HepG2 (cell line): ENCODE measurements around the gene HSD17B2. TPM values are rescaled to one million over a fixed set of nuclear protein-coding genes. Genes with fewer than 3 reads are reported as not detected.

Experiments used
- ATAC-seq: fragments of 200-7000 bp; cut with Tn5 transposase; 3 replicates; pipeline ENCODE4 v1.9.1; 2020; ENCODE audit warnings: mild to moderate bottlenecking, moderate library complexity
- BruUV-seq: library from RNA; stranded (reverse); fragments of 400-500 nt; replicated peaks from 2 replicates; lab custom pipeline; 2021; lab: Mats Ljungman, UMichigan
- CTCF ChIA-PET: fragments of 300-600 bp; formaldehyde crosslinking; extraction: SDS; loops from one replicate; lab custom pipeline; 2021; ENCODE audit warnings: low total read pairs, inconsistent platforms, low intra/inter-chr PET ratio; lab: Yijun Ruan, JAX
- POLR2A ChIA-PET: fragments of 350-600 bp; sonication (Branson Sonifier 250); formaldehyde crosslinking; loops from one replicate; lab custom pipeline; 2020; ENCODE audit warnings: antibody characterized with exemption, inconsistent platforms; lab: Yijun Ruan, JAX
- DNase-seq: peaks from one replicate; pipeline ENCODE4 v3.0.0-alpha.2; 2015; ENCODE audit warnings: low spot score
- FAIRE-seq: peaks from 3 replicates; lab custom pipeline; 2011; peaks lifted over from hg19 to GRCh38; lab: Jason Lieb, UNC
- H2AFZ ChIP-seq: one replicate; pipeline ENCODE4 v1.6.1; 2011; ENCODE audit warnings: low read length, inconsistent platforms
- H3K27ac ChIP-seq: fragments of 300-600 bp; 3 replicates; pipeline ENCODE4 v1.8.0; 2011; ENCODE audit warnings: mixed run types, mild to moderate bottlenecking, mixed read lengths, low read length, inconsistent platforms; ENCODE audit not compliant: insufficient read depth; ENCODE audit errors: extremely low read length
- H3K27me3 ChIP-seq, 2 experiments: fragments of 200-600 bp in 1 of 2; 2 replicates in 1 of 2; 3 replicates in 1 of 2; pipeline versions ENCODE4 v1.6.0 to v1.8.0; 2011; ENCODE audit warnings: low read length in 2 of 2, mild to moderate bottlenecking in 2 of 2, moderate library complexity in 2 of 2, inconsistent platforms in 1 of 2; ENCODE audit not compliant: insufficient read depth in 2 of 2, control insufficient read depth in 1 of 2
- H3K36me3 ChIP-seq, 2 experiments: fragments of 200-600 bp in 1 of 2; replicated peaks in 1 of 2; 2 replicates in 1 of 2; 3 replicates in 1 of 2; pipeline versions ENCODE4 v1.5.1 to v1.8.0; 2011; ENCODE audit warnings: low read length in 2 of 2, inconsistent platforms in 1 of 2; ENCODE audit not compliant: insufficient read depth in 2 of 2, control insufficient read depth in 1 of 2
- H3K4me1 ChIP-seq: 2 replicates; pipeline ENCODE4 v1.5.1; 2012; ENCODE audit warnings: low read length, inconsistent platforms; ENCODE audit not compliant: insufficient read depth
- H3K4me2 ChIP-seq: 2 replicates; pipeline ENCODE4 v1.6.0; 2011; ENCODE audit warnings: low read depth, low read length, inconsistent platforms
- H3K4me3 ChIP-seq, 3 experiments: fragments of 200-600 bp in 1 of 3; sonication (generic), shearing (Covaris generic) in 1 of 3; replicated peaks in 1 of 3; 2 replicates each; pipeline ENCODE4 v1.5.1; 2011 to 2016; ENCODE audit warnings: low read length in 3 of 3, inconsistent platforms in 2 of 3, low read depth in 2 of 3, mild to moderate bottlenecking in 2 of 3, control low read depth in 1 of 3, mixed read lengths in 1 of 3; ENCODE audit not compliant: insufficient read depth in 1 of 3
- H3K79me2 ChIP-seq: one replicate; pipeline ENCODE4 v1.6.1; 2011; ENCODE audit warnings: low read length, inconsistent platforms; ENCODE audit not compliant: insufficient read depth
- H3K9ac ChIP-seq: 2 replicates; pipeline ENCODE4 v1.6.0; 2011; ENCODE audit warnings: mild to moderate bottlenecking, low read depth, low read length, inconsistent platforms; ENCODE audit not compliant: insufficient read depth
- H3K9me3 ChIP-seq: 2 replicates; pipeline ENCODE4 v1.5.1; 2012; ENCODE audit warnings: mild to moderate bottlenecking, low read length
- H4K20me1 ChIP-seq: 2 replicates; pipeline ENCODE4 v1.6.0; 2011; ENCODE audit warnings: inconsistent platforms, mild to moderate bottlenecking, low read length, moderate library complexity; ENCODE audit not compliant: insufficient read depth
- AFF4 ChIP-seq: sonication (generic); formaldehyde crosslinking; IDR thresholded peaks from 2 replicates; pipeline ENCODE4 v1.4.0; 2020; ENCODE audit warnings: missing genetic modification reagents
- ETS1 ChIP-seq: sonication (generic); formaldehyde crosslinking; IDR thresholded peaks from 2 replicates; pipeline ENCODE4 v1.4.0; 2020; ENCODE audit warnings: missing genetic modification reagents
- EZH2 ChIP-seq: conservative IDR thresholded peaks from 2 replicates; pipeline ENCODE4 v1.6.1; 2012; ENCODE audit warnings: mild to moderate bottlenecking, low read depth, low read length, moderate library complexity
- GATA4 ChIP-seq: sonication (generic); IDR thresholded peaks from 2 replicates; pipeline ENCODE4 v1.6.1; 2016; ENCODE audit warnings: antibody characterized with exemption, low read depth, borderline replicate concordance
- IRX3 ChIP-seq: sonication (generic); formaldehyde crosslinking; IDR thresholded peaks from 2 replicates; pipeline ENCODE4 v1.8.1; 2023; ENCODE audit warnings: mild to moderate bottlenecking, low read depth, missing genetic modification reagents, borderline replicate concordance
- KLF9 ChIP-seq: IDR thresholded peaks from 2 replicates; pipeline ENCODE4 v1.6.1; 2016; ENCODE audit warnings: low read depth
- MBNL3 ChIP-seq: fragments of 250-450 bp; sonication (Bioruptor Pico); conservative IDR thresholded peaks from 2 replicates; pipeline ENCODE4 v1.8.0; 2022; ENCODE audit warnings: mild to moderate bottlenecking, inconsistent platforms
- MEIS2 ChIP-seq: sonication (generic); formaldehyde crosslinking; IDR thresholded peaks from 2 replicates; pipeline ENCODE4 v1.9.0; 2021; ENCODE audit warnings: mild to moderate bottlenecking, missing genetic modification reagents
- NR1H2 ChIP-seq: sonication (generic); formaldehyde crosslinking; IDR thresholded peaks from 2 replicates; pipeline ENCODE4 v1.8.1; 2022; ENCODE audit warnings: low read depth, missing genetic modification reagents, borderline replicate concordance
- PBX3 ChIP-seq: sonication (generic); formaldehyde crosslinking; IDR thresholded peaks from 2 replicates; pipeline ENCODE4 v1.8.1; 2023; ENCODE audit warnings: missing genetic modification reagents, inconsistent platforms, borderline replicate concordance
- POLR2AphosphoS2 ChIP-seq: IDR thresholded peaks from 2 replicates; pipeline ENCODE4 v1.6.1; 2011; ENCODE audit warnings: low read depth, low read length, improper control_type of control experiment
- RARA ChIP-seq: IDR thresholded peaks from 2 replicates; pipeline ENCODE4 v1.6.1; 2016; ENCODE audit warnings: missing genetic modification reagents, missing compliant biosample characterization
- RNF2 ChIP-seq: fragments of 450-650 bp; conservative IDR thresholded peaks from 2 replicates; pipeline ENCODE4 v1.6.1; 2016; ENCODE audit warnings: low read depth
- ZNF101 ChIP-seq: sonication (generic); formaldehyde crosslinking; IDR thresholded peaks from 2 replicates; pipeline ENCODE4 v1.4.0; 2020; ENCODE audit warnings: mild to moderate bottlenecking, low read depth, missing genetic modification reagents, borderline replicate concordance
- ZNF264 ChIP-seq: sonication (generic); formaldehyde crosslinking; IDR thresholded peaks from 2 replicates; pipeline ENCODE4 v1.4.0; 2020; ENCODE audit warnings: missing genetic modification reagents
- ZNF460 ChIP-seq: sonication (generic); formaldehyde crosslinking; IDR thresholded peaks from 2 replicates; pipeline ENCODE4 v1.5.1; 2020; ENCODE audit warnings: missing genetic modification reagents, mild to moderate bottlenecking, borderline replicate concordance
- ZNF552 ChIP-seq: sonication (generic); formaldehyde crosslinking; IDR thresholded peaks from 2 replicates; pipeline ENCODE4 v1.9.0; 2022; ENCODE audit warnings: missing genetic modification reagents, mild to moderate bottlenecking, borderline replicate concordance
- ZNF598 ChIP-seq: sonication (generic); formaldehyde crosslinking; IDR thresholded peaks from 2 replicates; pipeline ENCODE4 v1.5.1; 2020; ENCODE audit warnings: mild to moderate bottlenecking, missing genetic modification reagents, borderline replicate concordance
- ZNF761 ChIP-seq: sonication (generic); formaldehyde crosslinking; conservative IDR thresholded peaks from 2 replicates; pipeline ENCODE4 v1.4.0; 2020; ENCODE audit warnings: mild to moderate bottlenecking, missing genetic modification reagents
- WGBS: methylation state at CpG from one replicate; pipeline ENCODE4 v1.1.6; 2017; ENCODE audit warnings: low lambda C conversion rate; 5-methylcytosine and 5-hydroxymethylcytosine counted together
- in situ Hi-C: cut with HindIII; loops from 2 replicates; pipeline ENCODE4 v1.10.0; 2017; ENCODE audit warnings: low pct_unique_long_range_greater_than_20kb; ENCODE audit not compliant: extremely low pct_ligation_motif_present
- intact Hi-C: fragments of 100-400 bp; cut with micrococcal nuclease; formaldehyde crosslinking; loops from one replicate; pipeline ENCODE4 v1.10.0; 2022; ENCODE audit not compliant: unreplicated experiment
- polyA plus RNA-seq, 8 experiments: library from polyadenylated mRNA; depleted of rRNA in 3 of 8; stranded (reverse) in 7 of 8; unstranded in 1 of 8; fragments of >200 nt; fragmentation: Illumina TruSeq in 4 of 8; extraction: Trizol in 4 of 8; gene quantifications; 2 replicates each; pipeline versions ENCODE4 v1.2.1 to v1.2.3, GENCODE V29; 2011 to 2016; ENCODE audit warnings: low read depth in 4 of 8, missing spikeins in 1 of 8, mixed read lengths in 1 of 8; ENCODE audit not compliant: insufficient read depth in 1 of 8
- total RNA-seq, 5 experiments: library from RNA; depleted of rRNA; stranded (reverse); fragments of >200 nt; fragmentation: Illumina TruSeq; extraction: Trizol; gene quantifications; 2 replicates each; pipeline ENCODE4 v1.2.3, GENCODE V29; 2016; ENCODE audit warnings: low read depth in 1 of 5

HSD17B2 gene
- total and polyA plus RNA-seq, 2 of the 13 experiments (the other 11 are each of a cell fraction or from before 2014, with no cell fraction given): 26.3 to 69.3 TPM

- Histone ChIP-seq H3K36me3 (peaks cover 4 to 12% of the 10 kb centered on the region in 2 experiments; a peak in 2 of 5 replicates), H4K20me1 (peaks cover 4% of the 10 kb centered on the region; the same call in 1 of the 2 replicates), H3K27ac (peak overlapping the region; percentile 58), H3K9me3 (no peaks in the 10 kb centered on the region), H3K9ac (no peak overlapping the region), H2AFZ (no peak overlapping the region), H3K4me1 (peaks cover 63% of the 10 kb centered on the region), H3K4me3 (peak overlapping the region in 2 of 3 experiments; percentile 6 to 28; a peak in 1 of 6 replicates), H3K79me2 (no peaks in the 10 kb centered on the region), H3K27me3 (no peaks in the 10 kb centered on the region), H3K4me2 (peak overlapping the region; percentile 65)
- WGBS: 16% methylated on average over 6 of the region's 6 CpGs
- intact Hi-C loops (loop anchor here (2.0 to 5.0 kb wide), 3 partner anchors 17 to 88 kb away; partner anchors contain the start of genes HSD17B2 and MPHOSPH6), in situ Hi-C loops (no loop called here)
- FAIRE-seq (peak; percentile 72), DNase-seq (peak; percentile 74), ATAC-seq (peak; percentile 78)
- BruUV-seq: no TSS peak
- ChIA-PET CTCF (no interaction called here), POLR2A (interaction anchor here (1.6 to 3.0 kb wide), 6 partner anchors 16 to 86 kb away, joined by 4 to 16 read pairs (median 13); partner anchors contain the start of genes HSD17B2 and MPHOSPH6)
- 0 out of 2 replicates have a peak, but pooled peaks have one; percentile 35 for TF ChIP-seq MEIS2 (CRISPR knock-in tag)
- TF ChIP-seq GATA4: no peak
- TF ChIP-seq NR1H2 (CRISPR knock-in tag): no peak
- TF ChIP-seq EZH2: no peak
- TF ChIP-seq ZNF598 (CRISPR knock-in tag): no peak
- TF ChIP-seq RARA: peak; percentile 79; the same call in 1 of the 2 replicates
- TF ChIP-seq ZNF101: no peak
- peak; percentile 43; the same call in 1 of the 2 replicates for TF ChIP-seq ZNF264
- no peak for TF ChIP-seq AFF4 (CRISPR knock-in tag)
- TF ChIP-seq RNF2: no peak
- TF ChIP-seq ZNF761 (CRISPR knock-in tag): no peak
- no peak for TF ChIP-seq MBNL3 (CRISPR knock-in tag)
- no peak for TF ChIP-seq ETS1 (CRISPR knock-in tag)
- TF ChIP-seq PBX3: no peak
- no peak for TF ChIP-seq KLF9
- no peak for TF ChIP-seq POLR2AphosphoS2
- TF ChIP-seq ZNF552: no peak
- TF ChIP-seq IRX3: no peak
- TF ChIP-seq ZNF460 (CRISPR knock-in tag): no peak
These were observed 48.8 kb downstream of the HSD17B2 start for GRCh38 chr16:82083710-82084353.
